Measurements from ENCODE around the gene CRIP3.
"Not testable (repeated sequence)": the region's sequence is repeated elsewhere in the genome, so short reads cannot be mapped to it uniquely, and the experiment has no call there.

CRIP3 gene

DNA sequence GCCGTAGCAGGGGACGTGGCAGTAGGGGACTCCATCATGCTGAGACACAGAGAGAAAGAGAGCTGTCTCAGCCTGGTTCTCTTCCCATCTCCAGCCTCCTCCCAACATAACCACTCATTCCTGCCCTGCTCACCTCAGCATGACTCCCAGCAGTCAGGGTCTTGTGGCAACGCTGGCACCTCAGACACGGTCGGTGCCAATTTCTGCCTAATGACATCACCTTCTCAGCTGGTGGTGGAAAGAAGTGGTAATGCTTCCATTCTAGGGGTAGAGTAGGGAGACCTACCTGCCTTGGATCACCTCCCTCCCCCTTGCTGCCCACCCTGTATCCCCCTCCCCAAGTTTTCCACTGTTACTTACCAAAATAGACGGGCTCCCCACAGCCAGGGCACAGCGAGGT is 2.5 kb downstream of the CRIP3 start:
- DNase-seq (ENCODE audit: low read depth): no peak

DNA sequence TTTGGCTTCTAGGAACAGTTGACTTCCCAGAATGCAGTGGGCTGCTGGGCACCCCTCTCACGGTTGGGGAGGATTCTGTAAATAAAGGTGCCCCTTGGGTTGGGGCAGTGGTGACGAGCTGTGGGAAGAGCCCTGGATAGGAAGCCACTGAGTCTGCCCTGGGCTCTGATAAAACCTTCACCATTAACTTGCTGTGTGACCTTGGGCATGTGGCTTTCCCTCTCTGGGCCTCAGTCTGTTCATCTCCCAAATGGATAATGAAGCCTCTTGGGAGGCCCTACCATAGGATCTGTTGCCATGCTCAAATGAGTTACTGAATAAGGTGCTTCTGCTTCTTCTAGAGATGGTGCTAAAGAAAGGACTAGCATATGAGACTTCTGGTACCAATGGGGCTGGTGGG is 3.7 kb downstream of the CRIP3 start:
- no peak for DNase-seq (ENCODE audit: low read depth)

DNA sequence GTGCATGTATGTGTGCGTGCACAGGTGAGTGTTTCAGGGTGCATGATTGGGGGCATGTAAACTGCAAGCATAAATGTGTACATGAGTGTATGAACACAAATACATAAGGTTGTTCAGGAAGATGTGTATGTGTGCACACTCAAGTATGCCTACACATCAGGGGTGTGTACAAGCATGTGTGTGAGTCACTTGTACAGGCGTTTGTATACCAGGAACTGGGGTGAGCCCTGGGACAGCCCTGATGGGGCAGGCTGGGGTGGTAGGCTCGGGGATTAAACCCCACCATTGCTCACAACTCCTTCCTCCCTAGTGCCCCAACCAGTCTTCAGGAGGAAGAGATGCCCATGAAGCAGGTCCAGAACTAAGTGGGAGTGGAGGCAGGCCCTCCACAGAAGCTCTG is 4.3 kb downstream of the CRIP3 start:
- no peak for DNase-seq (ENCODE audit: low read depth)

DNA sequence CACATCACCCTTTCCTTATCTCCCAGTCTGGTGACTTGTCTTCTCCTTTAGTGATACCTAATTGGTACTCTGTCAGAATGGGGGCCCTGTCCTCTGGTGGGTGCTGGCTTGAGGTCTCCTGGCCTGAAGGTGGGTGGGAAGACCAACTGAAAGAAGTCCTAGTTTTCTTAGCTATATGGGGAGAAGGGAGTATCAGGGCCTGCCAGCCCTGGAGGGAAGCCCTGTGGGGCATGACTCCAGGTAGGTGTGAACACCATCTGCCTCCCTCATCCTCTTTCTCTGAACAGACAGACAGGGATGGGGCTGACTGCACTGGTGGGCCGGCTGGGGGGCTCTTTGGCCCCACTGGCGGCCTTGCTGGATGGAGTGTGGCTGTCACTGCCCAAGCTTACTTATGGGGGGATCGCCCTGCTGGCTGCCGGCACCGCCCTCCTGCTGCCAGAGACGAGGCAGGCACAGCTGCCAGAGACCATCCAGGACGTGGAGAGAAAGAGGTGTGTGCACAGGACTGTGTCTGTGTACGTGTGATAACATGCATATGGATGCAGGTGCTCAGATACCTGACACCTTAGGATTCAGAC is 4.8 kb downstream of the CRIP3 start:
- no peak for DNase-seq (ENCODE audit: low read depth)

DNA sequence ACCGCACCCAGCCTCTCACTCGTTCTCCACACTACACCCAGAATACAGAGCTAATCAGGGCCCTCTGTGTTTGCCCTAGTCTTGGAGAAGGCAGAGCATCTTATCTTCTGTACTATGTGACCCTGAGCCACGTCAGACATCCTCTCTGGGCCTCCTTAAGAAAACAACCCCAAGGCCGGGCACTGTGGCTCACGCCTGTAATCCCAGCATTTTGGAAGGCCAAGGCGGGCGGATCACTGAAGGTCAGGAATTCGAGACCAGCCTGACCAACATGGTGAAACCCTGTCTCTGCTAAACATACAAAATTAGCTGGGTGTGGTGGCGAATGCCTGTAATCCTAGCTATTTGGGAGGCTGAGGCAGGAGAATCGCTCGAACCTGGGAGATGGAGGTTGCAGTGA is 5.6 kb downstream of the CRIP3 start:
- DNase-seq (ENCODE audit: low read depth): not testable (repeated sequence)

DNA sequence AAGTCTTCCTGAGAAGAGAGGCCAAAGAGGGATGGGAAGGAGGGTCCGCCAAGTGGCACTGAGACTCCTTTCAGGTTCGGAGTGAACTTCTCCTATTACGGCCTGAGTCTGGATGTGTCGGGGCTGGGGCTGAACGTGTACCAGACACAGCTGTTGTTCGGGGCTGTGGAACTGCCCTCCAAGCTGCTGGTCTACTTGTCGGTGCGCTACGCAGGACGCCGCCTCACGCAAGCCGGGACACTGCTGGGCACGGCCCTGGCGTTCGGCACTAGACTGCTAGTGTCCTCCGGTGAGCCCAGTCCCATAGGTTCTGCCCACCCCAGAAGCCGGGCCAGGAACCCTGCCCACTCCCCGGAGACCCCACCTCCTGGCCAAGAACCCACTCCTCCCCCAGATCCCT is 6.5 kb downstream of the CRIP3 start:
- DNase-seq (ENCODE audit: low read depth): no peak

DNA sequence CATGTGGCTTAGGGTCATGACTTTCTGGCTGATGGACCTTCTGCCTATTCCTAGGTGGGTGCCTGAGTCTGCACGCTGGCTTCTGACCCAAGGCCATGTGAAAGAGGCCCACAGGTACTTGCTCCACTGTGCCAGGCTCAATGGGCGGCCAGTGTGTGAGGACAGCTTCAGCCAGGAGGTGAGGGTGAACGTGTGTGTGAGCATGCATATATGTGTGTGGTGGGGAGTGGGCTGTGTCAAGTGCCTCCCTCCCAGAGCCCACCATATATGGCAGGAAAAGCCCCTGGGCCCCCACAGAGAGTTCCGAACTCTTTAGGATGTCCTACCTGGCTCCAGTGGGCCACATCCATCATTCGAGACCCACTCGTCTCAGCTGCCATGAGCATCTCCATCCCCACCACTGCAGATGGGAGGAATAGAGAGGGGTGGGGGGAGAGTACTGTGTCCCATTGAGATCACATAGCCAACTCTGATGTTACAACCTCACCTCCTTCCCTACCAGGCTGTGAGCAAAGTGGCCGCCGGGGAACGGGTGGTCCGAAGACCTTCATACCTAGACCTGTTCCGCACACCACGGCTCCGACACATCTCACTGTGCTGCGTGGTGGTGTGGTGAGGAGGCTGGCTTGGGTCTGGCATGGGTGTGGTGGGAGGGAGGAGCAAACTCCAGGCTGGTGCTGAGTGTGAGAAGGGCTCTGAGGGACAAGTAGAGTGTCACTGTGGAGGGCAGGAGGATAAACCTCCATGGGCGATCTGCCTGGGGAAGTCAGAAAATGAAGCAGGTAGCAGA is 7.3 kb downstream of the CRIP3 start:
- no peak for DNase-seq (ENCODE audit: low read depth)

DNA sequence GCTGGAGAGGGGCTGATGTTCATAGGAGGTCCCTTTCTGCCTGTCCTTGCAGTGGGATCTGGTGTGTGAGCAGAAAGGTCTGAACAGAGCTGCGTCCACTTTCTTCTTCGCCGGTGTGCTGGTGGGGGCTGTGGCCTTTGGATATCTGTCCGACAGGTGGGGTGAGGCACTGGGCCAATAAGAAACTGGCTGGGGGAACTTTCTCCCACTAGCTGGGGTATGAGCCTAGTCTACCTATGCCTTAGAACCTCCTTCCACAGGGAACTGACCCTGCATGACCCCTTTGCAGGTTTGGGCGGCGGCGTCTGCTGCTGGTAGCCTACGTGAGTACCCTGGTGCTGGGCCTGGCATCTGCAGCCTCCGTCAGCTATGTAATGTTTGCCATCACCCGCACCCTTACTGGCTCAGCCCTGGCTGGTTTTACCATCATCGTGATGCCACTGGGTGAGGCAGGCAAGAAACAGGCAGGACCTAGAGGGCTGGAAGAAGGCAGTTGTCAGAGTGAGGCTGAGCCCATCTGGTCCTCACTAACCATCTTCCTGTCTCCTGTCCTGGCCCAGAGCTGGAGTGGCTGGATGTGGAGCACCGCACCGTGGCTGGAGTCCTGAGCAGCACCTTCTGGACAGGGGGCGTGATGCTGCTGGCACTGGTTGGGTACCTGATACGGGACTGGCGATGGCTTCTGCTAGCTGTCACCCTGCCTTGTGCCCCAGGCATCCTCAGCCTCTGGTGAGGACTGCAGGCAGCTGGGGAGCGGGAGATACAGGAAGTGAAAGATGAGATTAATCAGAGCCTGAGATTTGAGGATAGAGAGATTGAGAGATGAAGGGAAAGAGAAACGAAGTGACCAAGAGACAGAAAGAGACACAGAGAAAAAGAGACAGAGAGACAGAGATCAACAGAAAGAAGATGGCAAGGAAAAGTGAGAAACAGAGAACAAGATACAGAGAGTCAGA is 9.0 kb downstream of the CRIP3 start:
- DNase-seq (ENCODE audit: low read depth): no peak

DNA sequence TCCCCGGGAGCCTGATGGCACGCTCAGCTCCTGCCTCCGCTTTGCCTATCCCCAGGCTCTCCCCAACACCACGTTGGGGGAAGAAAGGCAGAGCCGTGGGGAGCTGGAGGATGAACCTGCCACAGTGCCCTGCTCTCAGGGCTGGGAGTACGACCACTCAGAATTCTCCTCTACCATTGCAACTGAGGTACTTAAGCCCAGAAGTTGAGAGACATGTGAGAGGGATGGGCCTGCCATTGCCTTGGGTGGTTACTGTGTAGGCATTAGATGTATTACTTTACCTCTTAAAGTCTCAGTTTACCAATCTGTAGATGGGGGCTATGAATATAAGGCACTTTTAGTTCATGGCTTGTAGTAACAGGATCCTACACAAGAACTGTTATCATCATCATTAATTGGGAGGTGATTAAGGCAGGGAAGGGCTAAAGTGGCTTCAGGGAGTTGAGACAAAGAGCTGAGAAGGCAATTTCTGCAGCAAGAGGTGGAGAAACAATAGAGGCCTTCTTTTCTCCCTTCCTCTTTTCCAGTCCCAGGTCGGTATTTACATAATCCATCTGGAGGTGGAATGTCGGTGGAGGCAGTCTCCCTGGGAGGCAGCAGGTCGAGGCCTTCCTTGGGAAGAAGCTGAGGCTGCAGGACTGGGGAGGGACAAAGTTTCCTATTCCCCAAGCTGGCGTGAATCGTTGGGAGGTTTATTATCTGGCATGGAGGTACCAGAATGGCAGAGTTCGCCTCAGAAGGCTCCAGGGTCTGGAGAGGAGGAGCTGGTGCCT is 9.9 kb downstream of the CRIP3 start:
- DNase-seq (ENCODE audit: low read depth): no peak

DNA sequence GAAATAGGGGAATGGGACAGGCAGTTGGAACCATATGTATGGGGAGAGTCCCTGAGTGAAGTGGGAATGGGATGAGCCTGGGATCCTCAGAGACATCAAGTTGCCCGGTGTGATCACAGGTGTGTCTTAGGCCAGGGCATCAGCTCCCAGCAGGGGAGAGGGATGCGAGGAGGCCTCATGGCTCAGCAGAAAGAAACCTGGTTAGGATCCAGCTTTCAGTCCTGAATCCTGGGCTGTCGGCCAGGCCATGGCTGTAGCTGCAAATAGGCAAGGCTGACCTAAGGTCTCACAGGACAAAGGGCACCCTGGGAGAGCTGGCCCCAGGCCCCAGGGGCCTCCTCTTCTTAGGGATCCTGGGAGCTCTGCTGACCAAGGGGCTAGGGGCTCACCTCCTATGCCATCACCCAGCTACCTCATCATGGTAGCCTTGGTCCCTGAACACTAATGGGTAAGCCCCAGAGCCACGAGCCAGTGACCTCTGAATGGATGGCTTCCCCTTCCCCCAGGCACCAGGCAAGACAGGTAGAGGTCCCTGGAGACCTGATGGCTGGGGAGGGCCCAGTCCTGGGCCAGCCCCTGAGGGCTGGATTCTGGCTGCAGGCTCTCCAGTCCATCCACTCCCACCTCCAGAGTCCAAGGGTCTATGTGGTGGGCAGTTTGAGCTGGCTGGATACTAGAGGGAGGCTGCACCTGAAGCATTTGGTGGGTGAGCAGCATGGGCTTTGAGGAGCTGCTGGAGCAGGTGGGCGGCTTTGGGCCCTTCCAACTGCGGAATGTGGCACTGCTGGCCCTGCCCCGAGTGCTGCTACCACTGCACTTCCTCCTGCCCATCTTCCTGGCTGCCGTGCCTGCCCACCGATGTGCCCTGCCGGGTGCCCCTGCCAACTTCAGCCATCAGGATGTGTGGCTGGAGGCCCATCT is 10.7 kb downstream of the CRIP3 start, which contains the start of gene SLC22A7:
SLC22A7 (plus strand) TSS at position 617 of the 921 bp plus-strand sequence; CDS start at position 716, 99 bp downstream.
- no peak for DNase-seq (ENCODE audit: low read depth)

DNA sequence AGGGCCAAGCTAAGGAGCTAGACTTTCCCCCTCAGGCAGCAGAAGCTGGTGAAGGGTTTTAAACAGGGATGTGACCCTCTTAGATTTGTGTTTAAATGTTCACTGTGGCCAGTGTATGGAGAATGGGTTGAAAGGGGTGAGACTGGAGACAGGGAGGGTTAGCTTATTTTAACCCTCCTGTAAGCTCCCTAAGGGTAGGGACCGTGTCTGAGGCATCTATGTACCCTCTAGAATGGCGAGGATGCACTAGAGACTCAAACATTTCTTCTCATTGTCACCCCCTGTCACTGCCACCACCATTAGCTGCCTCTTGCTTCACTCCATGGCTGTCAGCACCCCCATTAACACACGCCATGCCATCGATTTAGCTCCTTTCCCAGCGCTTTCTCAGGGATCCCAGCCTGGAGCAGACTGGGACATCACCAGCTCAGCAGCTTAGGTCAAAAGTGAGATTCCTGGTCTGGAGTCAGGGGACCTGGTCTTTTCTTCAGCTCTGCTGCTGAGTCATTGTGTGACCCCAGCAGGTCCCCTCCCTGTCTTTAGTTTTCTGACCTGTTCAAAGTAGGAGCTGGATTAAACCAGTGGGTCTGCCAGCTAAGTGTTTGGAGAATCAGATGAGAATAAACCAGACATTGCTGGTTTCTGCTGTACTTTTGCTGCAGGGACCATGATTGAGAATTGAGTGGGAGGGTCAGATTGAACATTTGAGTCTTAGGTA is 11.7 kb downstream of the CRIP3 start:
- DNase-seq (ENCODE audit: low read depth): no peak

DNA sequence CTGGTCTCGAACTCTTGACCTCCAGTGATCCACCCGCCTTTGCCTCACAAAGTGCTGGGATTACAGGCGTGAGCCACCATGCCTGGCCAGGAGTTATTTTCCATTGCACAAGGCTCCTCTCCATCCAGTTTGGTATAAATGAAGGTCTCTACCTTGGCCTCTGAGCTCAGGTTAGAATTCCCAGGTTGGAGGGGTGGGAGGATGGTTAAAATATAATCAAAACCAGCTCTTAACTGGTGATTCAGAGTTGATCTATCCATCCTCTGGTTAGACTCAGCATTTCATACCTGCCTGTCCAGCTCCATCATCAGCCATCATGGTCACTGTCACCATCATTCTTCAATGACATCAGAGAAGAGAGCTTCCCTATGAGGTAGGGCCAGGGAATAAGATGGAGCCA is 13.2 kb downstream of the CRIP3 start:
- DNase-seq (ENCODE audit: low read depth): no peak

DNA sequence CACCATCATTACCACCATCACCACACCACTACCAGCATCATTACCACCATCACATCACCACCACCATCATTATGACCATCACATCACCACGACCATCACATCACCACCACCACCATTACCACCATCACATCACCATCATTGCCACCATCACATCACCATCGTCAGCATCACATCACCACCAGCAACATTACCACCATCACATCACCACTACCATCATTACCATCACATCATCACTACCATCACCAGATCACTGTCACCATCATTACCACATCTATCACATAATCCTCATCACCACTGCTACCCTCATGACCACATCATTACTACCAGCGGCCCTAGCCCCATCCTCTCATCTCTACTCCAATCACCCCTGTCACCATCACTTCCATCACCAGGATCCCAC is 14.1 kb downstream of the CRIP3 start:
- DNase-seq (ENCODE audit: low read depth): no peak

DNA sequence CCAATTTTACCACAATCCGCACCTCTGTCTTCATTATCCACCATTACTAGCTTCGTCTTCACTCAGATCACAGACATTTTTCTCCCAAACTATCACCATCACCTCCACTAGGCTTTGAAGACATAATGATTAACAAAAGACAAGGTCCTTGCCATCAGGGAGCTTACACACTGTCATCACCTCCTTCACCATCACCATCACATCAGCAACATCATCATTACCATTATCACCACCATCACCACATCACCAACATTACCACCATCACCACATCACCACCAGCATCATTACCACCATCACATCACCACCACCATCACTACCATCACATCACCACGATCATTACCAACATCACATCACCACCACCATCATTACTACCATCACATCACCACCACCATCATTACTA is 14.9 kb downstream of the CRIP3 start:
- no peak for DNase-seq (ENCODE audit: low read depth)

DNA sequence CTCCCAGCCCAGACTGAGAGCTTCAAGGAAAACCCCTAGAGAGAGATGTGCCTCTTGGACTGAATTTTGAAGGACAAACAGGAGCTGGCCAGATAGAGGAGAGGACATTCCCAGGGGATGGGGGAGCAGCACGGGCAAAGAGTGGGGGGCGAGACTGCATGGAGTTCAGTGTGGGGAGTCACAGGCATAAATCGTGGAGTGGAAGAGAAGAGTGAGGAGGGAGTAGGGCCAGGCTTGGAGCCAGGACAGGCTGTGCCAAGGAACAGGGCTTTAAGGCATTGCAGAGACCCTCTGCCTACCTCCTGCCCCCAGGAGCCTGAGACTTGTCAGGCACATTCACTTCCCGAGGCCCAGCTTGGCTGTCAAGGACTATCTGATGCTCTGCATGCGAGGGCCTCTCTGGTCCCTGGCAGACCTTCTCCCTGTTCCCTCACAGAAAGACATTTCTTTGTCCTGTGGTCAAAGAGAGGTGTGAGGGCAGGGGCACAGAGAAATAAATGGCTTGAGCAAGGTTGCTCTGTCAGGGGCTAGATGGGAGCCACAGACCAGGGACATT is 15.8 kb downstream of the CRIP3 start:
- DNase-seq (ENCODE audit: low read depth): no peak

DNA sequence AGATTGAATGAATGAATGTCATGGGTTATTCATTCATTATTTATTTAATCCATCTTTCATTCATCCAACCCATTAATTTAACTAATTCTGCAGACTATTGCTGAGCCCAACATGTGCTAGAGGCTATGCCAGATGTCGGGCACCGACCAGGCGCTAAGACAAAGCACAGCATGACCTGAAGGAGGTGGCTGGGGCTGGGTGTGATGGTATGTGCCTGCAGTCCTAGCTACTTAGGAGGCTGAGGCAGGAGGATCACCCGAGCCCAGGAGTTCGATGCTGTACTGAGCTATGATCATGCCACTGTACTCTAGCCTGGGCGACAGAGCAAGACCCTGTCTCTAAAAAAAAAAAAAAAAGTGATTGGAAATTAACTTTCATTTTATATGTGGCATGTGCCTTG is 16.3 kb downstream of the CRIP3 start:
- no peak for DNase-seq (ENCODE audit: low read depth)

DNA sequence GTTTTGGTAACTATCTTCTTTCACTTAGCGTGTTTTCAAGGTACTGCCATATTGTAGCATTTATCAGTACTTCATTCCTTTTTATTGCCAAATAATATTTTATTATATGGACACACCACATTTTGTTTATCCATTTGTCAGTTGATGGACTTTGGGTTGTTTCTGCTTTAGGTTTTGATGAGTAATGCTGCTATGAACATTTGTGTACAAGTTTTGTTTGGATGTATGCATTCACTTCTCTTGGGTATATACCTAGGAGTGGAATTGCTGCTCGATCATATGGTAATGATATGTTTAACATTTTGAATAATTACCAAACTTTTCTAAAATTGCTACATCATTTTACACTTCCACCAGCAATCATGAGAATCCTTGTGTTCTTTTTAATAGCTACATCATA is 16.9 kb downstream of the CRIP3 start:
- DNase-seq (ENCODE audit: low read depth): no peak

DNA sequence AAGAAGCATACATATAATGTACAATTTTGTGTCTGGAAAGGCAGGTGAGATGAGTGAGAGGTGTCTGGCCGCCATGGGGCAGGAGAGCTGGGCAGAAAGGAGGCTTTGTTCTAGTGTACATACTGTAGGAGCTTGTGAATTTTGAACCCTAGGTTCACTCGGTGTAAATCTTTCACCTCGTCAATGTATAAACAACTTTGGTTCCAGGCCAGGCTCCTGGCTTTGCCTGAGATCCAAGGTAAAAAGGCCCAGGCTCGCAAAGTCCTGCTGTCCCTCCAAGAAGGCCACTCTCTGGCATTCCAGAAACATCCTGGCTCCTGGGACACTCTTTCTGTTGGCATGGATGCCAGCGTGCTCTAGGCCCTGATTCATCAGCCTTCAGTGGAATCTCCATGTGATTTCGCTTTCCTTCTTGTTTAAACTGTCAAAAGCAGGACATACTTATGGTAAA is 17.7 kb downstream of the CRIP3 start:
- no peak for DNase-seq (ENCODE audit: low read depth)

DNA sequence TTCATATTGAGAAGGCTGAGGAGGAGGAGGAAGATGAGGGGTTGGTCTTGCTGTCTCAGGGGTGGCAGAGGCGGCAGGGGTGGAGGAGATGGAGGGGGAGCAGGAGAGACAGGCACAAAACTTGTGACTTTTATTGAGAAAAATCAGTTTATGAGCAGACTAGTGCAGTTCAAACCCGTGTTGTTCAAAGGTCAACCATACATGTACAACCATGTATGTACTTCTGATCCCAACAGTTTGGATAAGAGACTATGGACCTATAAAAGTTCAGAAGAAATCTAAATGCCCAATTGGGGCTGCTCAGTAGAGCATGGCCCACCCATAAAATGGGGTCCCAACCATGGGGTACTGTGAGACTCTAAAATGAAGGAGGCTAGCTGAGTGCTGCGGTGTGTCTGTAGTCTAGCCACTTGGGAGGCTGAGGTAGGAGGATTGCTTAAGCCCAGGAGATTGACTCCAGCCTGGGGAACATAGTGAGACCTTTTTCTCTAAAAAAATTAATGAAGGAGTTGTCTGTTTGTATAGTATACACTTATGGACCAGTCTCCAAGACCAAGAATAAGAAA is 18.2 kb downstream of the CRIP3 start:
- DNase-seq (ENCODE audit: low read depth): no peak
